Activated CD4-positive, alpha-beta T cell treated with anti-CD3 and anti-CD28 coated beads, Interleukin-2, amount 50 U/mL, for 4 hours (primary cell): ENCODE results near the gene WRAP73.

Source experiments
- DNase-seq, 2 experiments: peaks; one replicate each; pipeline ENCODE4 v3.0.0-alpha.2; 2020

WRAP73 gene

GRCh38 chr1:3681231-3681897, 31.5 kb upstream of the WRAP73 start:
- no peak for DNase-seq

GRCh38 chr1:3680488-3681230, 30.8 kb upstream of the WRAP73 start:
- DNase-seq = no peak

GRCh38 chr1:3679799-3680453, 30.0 kb upstream of the WRAP73 start:
- no peak for DNase-seq

- no peak for DNase-seq
Measured at GRCh38 chr1:3679098-3679555, 29.2 kb upstream of the WRAP73 start.

GRCh38 chr1:3678361-3679097, 28.6 kb upstream of the WRAP73 start:
- no peak for DNase-seq

GRCh38 chr1:3677484-3677883, 27.6 kb upstream of the WRAP73 start:
- no peak for DNase-seq

- no peak for DNase-seq
Measured at GRCh38 chr1:3676581-3677470, 26.9 kb upstream of the WRAP73 start.

GRCh38 chr1:3675436-3675835, 25.5 kb upstream of the WRAP73 start:
- no peak for DNase-seq

- DNase-seq = no peak
Measured at GRCh38 chr1:3674100-3675094, 24.5 kb upstream of the WRAP73 start.

GRCh38 chr1:3673381-3674099, 23.6 kb upstream of the WRAP73 start:
- no peak for DNase-seq

- DNase-seq = no peak
Measured at GRCh38 chr1:3672971-3673361, 23.1 kb upstream of the WRAP73 start.

GRCh38 chr1:3672231-3672970, 22.5 kb upstream of the WRAP73 start:
- no peak for DNase-seq

- no peak for DNase-seq
Measured at GRCh38 chr1:3671371-3672180, 21.7 kb upstream of the WRAP73 start.

- DNase-seq = no peak
Measured at GRCh38 chr1:3670823-3671265, 20.9 kb upstream of the WRAP73 start.

GRCh38 chr1:3669971-3670431, 20.1 kb upstream of the WRAP73 start:
- no peak for DNase-seq

GRCh38 chr1:3669421-3669821, 19.5 kb upstream of the WRAP73 start:
- no peak for DNase-seq

- no peak for DNase-seq
Measured at GRCh38 chr1:3668585-3669300, 18.8 kb upstream of the WRAP73 start.

GRCh38 chr1:3668148-3668547, 18.2 kb upstream of the WRAP73 start:
- DNase-seq = no peak
